SH-SY5Y (cell line): ENCODE data around the gene SKIC2.

Experiments
- GATA2 ChIP-seq: IDR thresholded peaks from 2 replicates; pipeline ENCODE4 v1.6.1; 2011; ENCODE audit warnings: mild to moderate bottlenecking, low read depth, low read length
- GATA3 ChIP-seq: IDR thresholded peaks from 2 replicates; pipeline ENCODE4 v1.6.1; 2011; ENCODE audit warnings: low read depth, mild to moderate bottlenecking, low read length, moderate library complexity

- no peak for TF ChIP-seq GATA2
- TF ChIP-seq GATA3: no peak
These were observed 6.1 kb upstream of the SKIC2 start for GRCh38 chr6:31952890-31953289.
